ENCODE results near the gene PTCD2. TPM values are rescaled to one million over a fixed set of nuclear protein-coding genes. Genes with fewer than 3 reads are reported as not detected.

Gene PTCD2
- total RNA-seq, 4 donors from 2014 or later, result 4.8 to 10.2 (median 7.7) TPM

DNA sequence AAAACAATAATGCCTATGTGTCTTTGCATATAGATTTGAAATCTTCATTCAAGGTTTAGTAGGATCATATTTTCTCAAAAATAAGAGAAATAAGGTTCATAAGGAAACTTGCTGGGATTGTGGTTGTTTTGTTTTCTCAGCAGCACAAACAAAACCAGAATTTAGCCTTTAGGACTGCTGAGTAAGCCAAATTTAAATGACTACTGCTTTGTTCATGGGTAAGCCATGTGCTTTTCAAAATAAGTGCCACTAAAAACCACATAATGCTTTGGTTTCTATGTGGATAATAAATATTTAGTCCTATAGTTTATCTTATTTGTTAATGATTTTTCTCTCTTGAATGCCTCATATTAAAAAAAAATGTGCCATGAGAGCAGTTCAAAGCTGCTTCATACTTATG, 38.8 kb downstream of the PTCD2 start:
- TF ChIP-seq, protein P1, sequence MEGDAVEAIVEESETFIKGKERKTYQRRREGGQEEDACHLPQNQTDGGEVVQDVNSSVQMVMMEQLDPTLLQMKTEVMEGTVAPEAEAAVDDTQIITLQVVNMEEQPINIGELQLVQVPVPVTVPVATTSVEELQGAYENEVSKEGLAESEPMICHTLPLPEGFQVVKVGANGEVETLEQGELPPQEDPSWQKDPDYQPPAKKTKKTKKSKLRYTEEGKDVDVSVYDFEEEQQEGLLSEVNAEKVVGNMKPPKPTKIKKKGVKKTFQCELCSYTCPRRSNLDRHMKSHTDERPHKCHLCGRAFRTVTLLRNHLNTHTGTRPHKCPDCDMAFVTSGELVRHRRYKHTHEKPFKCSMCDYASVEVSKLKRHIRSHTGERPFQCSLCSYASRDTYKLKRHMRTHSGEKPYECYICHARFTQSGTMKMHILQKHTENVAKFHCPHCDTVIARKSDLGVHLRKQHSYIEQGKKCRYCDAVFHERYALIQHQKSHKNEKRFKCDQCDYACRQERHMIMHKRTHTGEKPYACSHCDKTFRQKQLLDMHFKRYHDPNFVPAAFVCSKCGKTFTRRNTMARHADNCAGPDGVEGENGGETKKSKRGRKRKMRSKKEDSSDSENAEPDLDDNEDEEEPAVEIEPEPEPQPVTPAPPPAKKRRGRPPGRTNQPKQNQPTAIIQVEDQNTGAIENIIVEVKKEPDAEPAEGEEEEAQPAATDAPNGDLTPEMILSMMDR (IDR thresholded peaks at IDR 0.05), result no peak
- ATAC-seq (ENCODE audit: low FRiP score) (no peak), DNase-seq (ENCODE audit: low spot score) (no peak)

DNA sequence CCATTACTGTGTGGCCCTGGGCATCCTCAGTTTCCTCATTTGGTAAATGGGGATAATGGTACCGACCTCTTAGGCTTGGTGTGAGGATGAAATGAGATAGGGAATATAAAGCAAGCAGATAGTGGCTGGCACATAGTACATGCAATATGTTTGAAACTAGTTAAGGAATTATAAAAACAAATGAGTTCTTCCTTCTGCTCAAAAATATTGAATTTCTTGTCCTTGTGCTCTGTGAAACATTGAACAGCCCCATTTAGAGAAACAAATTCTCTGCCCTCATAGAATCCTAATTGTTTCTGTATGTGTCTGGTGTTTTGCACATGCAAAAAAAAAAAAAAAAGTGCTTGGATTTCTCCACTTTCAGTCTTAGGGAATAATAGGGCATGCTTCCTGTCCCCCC, 39.7 kb downstream of the PTCD2 start:
- no peak for ATAC-seq (ENCODE audit: low FRiP score)
- DNase-seq (ENCODE audit: low spot score), result no peak
- TF ChIP-seq, protein P1 (IDR thresholded peaks at IDR 0.05), result no peak

- DNase-seq (ENCODE audit: low spot score) (no peak), ATAC-seq (ENCODE audit: low FRiP score) (no peak)
- TF ChIP-seq, protein P1 (IDR thresholded peaks at IDR 0.05), result no peak
Measured at GRCh38 chr5:72363166-72363802, 43.1 kb downstream of the PTCD2 start.

GRCh38 chr5:72364171-72364570, 44.0 kb downstream of the PTCD2 start:
- ATAC-seq (ENCODE audit: low FRiP score) (no peak), DNase-seq (ENCODE audit: low spot score) (no peak)
- TF ChIP-seq, protein P1 (IDR thresholded peaks at IDR 0.05), result no peak

- ATAC-seq (ENCODE audit: low FRiP score) (no peak), DNase-seq (ENCODE audit: low spot score) (no peak)
- TF ChIP-seq, protein P1 (IDR thresholded peaks at IDR 0.05), result no peak
Measured at GRCh38 chr5:72364951-72365350, 44.8 kb downstream of the PTCD2 start.

GRCh38 chr5:72366324-72366976, 46.3 kb downstream of the PTCD2 start:
- DNase-seq (ENCODE audit: low spot score), result peak; percentile 54
- TF ChIP-seq, protein P1 (IDR thresholded peaks at IDR 0.05), result peak in 1 of 3 donors; percentile 46
- peak; percentile 60 for ATAC-seq (ENCODE audit: low FRiP score)

GRCh38 chr5:72368271-72368670, 48.1 kb downstream of the PTCD2 start:
- no peak for DNase-seq (ENCODE audit: low spot score)
- TF ChIP-seq, protein P1 (IDR thresholded peaks at IDR 0.05), result no peak
- no peak for ATAC-seq (ENCODE audit: low FRiP score)
